Neural cell (in vitro differentiated cells): ENCODE measurements around the gene KCNIP2. TPM values are rescaled to one million over a fixed set of nuclear protein-coding genes. Genes with fewer than 3 reads are reported as not detected.

Source experiments
- H2AFZ ChIP-seq: fragments of 200-600, 300-800 bp; sonication (generic), shearing (Covaris generic); 2 replicates; pipeline ENCODE4 v1.6.0; 2014; ENCODE audit warnings: low read depth, mild to moderate bottlenecking, antibody characterized with exemption, low read length, moderate library complexity
- H3F3A ChIP-seq: fragments of 200-600 bp; shearing (Covaris generic); 2 replicates; pipeline ENCODE4 v1.6.1; 2016; ENCODE audit warnings: mild to moderate bottlenecking, moderate library complexity, mixed read lengths, antibody characterized with exemption, low read length; ENCODE audit not compliant: insufficient read depth, poor library complexity, severe bottlenecking
- H3K27ac ChIP-seq: fragments of 200-600, 300-800 bp; sonication (generic), shearing (Covaris generic); 2 replicates; pipeline ENCODE4 v1.5.1; 2014; ENCODE audit warnings: mild to moderate bottlenecking, low read length, moderate library complexity
- H3K27me3 ChIP-seq: fragments of 300-800, 200-600 bp; sonication (generic), shearing (Covaris generic); 2 replicates; pipeline ENCODE4 v1.6.0; 2014; ENCODE audit warnings: mild to moderate bottlenecking, low read depth, low read length, moderate library complexity; ENCODE audit not compliant: insufficient read depth
- H3K36me3 ChIP-seq: fragments of 300-800, 200-600 bp; sonication (generic), shearing (Covaris generic); 2 replicates; pipeline ENCODE4 v1.5.1; 2014; ENCODE audit warnings: mild to moderate bottlenecking, antibody characterized with exemption, low read length, moderate library complexity; ENCODE audit not compliant: insufficient read depth
- H3K4me2 ChIP-seq: fragments of 300-800, 200-600 bp; sonication (generic), shearing (Covaris generic); 2 replicates; pipeline ENCODE4 v1.6.0; 2014; ENCODE audit warnings: mild to moderate bottlenecking, low read length
- H3K4me3 ChIP-seq: fragments of 300-800, 200-600 bp; sonication (generic), shearing (Covaris generic); 2 replicates; pipeline ENCODE4 v1.5.1; 2014; ENCODE audit warnings: mild to moderate bottlenecking, low read length, moderate library complexity
- H3K79me2 ChIP-seq: fragments of 200-600 bp; shearing (Covaris generic); replicated peaks from 2 replicates; pipeline ENCODE4 v1.6.0; 2014; ENCODE audit warnings: mild to moderate bottlenecking, low read length, moderate library complexity; ENCODE audit not compliant: insufficient read depth
- H3K9ac ChIP-seq: fragments of 300-800, 200-600 bp; sonication (generic), shearing (Covaris generic); 2 replicates; pipeline ENCODE4 v1.6.1; 2016; ENCODE audit warnings: mild to moderate bottlenecking, low read length, mixed read lengths
- H3K9me2 ChIP-seq: fragments of 200-600 bp; shearing (Covaris generic); 2 replicates; pipeline ENCODE4 v1.6.1; 2016; ENCODE audit warnings: mild to moderate bottlenecking, low read length, mixed read lengths; ENCODE audit not compliant: insufficient read depth
- H3K9me3 ChIP-seq: fragments of 200-600, 300-800 bp; sonication (generic), shearing (Covaris generic); 2 replicates; pipeline ENCODE4 v1.6.1; 2016; ENCODE audit warnings: mild to moderate bottlenecking, mixed run types, low read length, moderate library complexity, mixed read lengths
- H4K20me1 ChIP-seq: fragments of 200-600 bp; shearing (Covaris generic); 2 replicates; pipeline ENCODE4 v1.6.1; 2016; ENCODE audit warnings: mild to moderate bottlenecking, mixed run types; ENCODE audit not compliant: insufficient read depth
- CTCF ChIP-seq: fragments of 450-650 bp; IDR thresholded peaks from 2 replicates; pipeline ENCODE4 v1.5.1; 2014; ENCODE audit warnings: antibody characterized with exemption, mild to moderate bottlenecking, moderate library complexity; ENCODE audit not compliant: poor library complexity, severe bottlenecking
- EP300 ChIP-seq: fragments of 450-650 bp; conservative IDR thresholded peaks from 2 replicates; pipeline ENCODE4 v1.6.1; 2014; ENCODE audit warnings: antibody characterized with exemption, mild to moderate bottlenecking, moderate library complexity; ENCODE audit not compliant: poor library complexity, severe bottlenecking
- MXI1 ChIP-seq: fragments of 450-650 bp; conservative IDR thresholded peaks from 2 replicates; pipeline ENCODE4 v1.6.1; 2014; ENCODE audit warnings: antibody characterized with exemption, mild to moderate bottlenecking; ENCODE audit not compliant: poor library complexity, severe bottlenecking
- POLR2AphosphoS5 ChIP-seq: IDR thresholded peaks from 2 replicates; pipeline ENCODE4 v1.6.1; 2012
- RAD21 ChIP-seq: fragments of 450-650 bp; conservative IDR thresholded peaks from 2 replicates; pipeline ENCODE4 v1.6.1; 2014; ENCODE audit warnings: antibody characterized with exemption, mild to moderate bottlenecking, moderate library complexity
- REST ChIP-seq: IDR thresholded peaks from 2 replicates; pipeline ENCODE4 v1.6.1; 2012; ENCODE audit warnings: borderline replicate concordance
- SMC3 ChIP-seq: fragments of 450-650 bp; conservative IDR thresholded peaks from 2 replicates; pipeline ENCODE4 v1.6.1; 2014; ENCODE audit warnings: antibody characterized with exemption, mild to moderate bottlenecking, moderate library complexity; ENCODE audit not compliant: poor library complexity
- TAF1 ChIP-seq: IDR thresholded peaks from 2 replicates; pipeline ENCODE4 v1.6.1; 2012; ENCODE audit warnings: low read depth
- polyA plus RNA-seq: library from polyadenylated mRNA; depleted of rRNA; stranded (reverse); fragments of >200 nt; gene quantifications from 2 replicates; pipeline ENCODE4 v1.2.3, GENCODE V29; 2014

The KCNIP2 gene
- polyA plus RNA-seq, 1 donor from 2014 or later, result 10.0 TPM

- no peak overlapping the region for H2AFZ ChIP-seq
- no peaks in the 10 kb centered on the region for H3K27me3 ChIP-seq
- no peak overlapping the region for H3K9ac ChIP-seq
- no peaks in the 10 kb centered on the region for H4K20me1 ChIP-seq
- H3K4me3 ChIP-seq, result no peak overlapping the region
- TF ChIP-seq MXI1 (no peak), POLR2AphosphoS5 (no peak), RAD21 (no peak), EP300 (no peak), TAF1 (no peak)
- no peaks in the 10 kb centered on the region for H3K36me3 ChIP-seq
- H3K27ac ChIP-seq, result no peak overlapping the region
- no peaks in the 10 kb centered on the region for H3K9me3 ChIP-seq
- no peak overlapping the region for H3K4me2 ChIP-seq
- H3F3A ChIP-seq, result no peaks in the 10 kb centered on the region
- H3K9me2 ChIP-seq, result no peaks in the 10 kb centered on the region
- no peaks in the 10 kb centered on the region for H3K79me2 ChIP-seq
These were observed 37.6 kb upstream of the KCNIP2 start for GRCh38 chr10:101881036-101881774.

- Histone ChIP-seq H4K20me1 (no peaks in the 10 kb centered on the region), H3K9me3 (no peaks in the 10 kb centered on the region), H3F3A (no peaks in the 10 kb centered on the region), H3K27ac (no peak overlapping the region), H3K79me2 (no peaks in the 10 kb centered on the region), H3K4me3 (no peak overlapping the region), H3K9me2 (no peaks in the 10 kb centered on the region), H2AFZ (no peak overlapping the region), H3K36me3 (no peaks in the 10 kb centered on the region), H3K4me2 (no peak overlapping the region), H3K9ac (no peak overlapping the region), H3K27me3 (no peaks in the 10 kb centered on the region)
- TF ChIP-seq CTCF (no peak), RAD21 (no peak), EP300 (no peak), SMC3 (no peak)
These were observed 36.6 kb upstream of the KCNIP2 start for GRCh38 chr10:101880232-101880573.

GRCh38 chr10:101879456-101880231, 36.0 kb upstream of the KCNIP2 start:
- Histone ChIP-seq H4K20me1 (no peaks in the 10 kb centered on the region), H3K79me2 (no peaks in the 10 kb centered on the region), H3K27me3 (no peaks in the 10 kb centered on the region), H2AFZ (no peak overlapping the region), H3K4me2 (no peak overlapping the region), H3K4me3 (no peak overlapping the region), H3K9ac (no peak overlapping the region), H3F3A (no peaks in the 10 kb centered on the region), H3K36me3 (no peaks in the 10 kb centered on the region), H3K27ac (no peak overlapping the region), H3K9me2 (no peaks in the 10 kb centered on the region), H3K9me3 (no peaks in the 10 kb centered on the region)
- TF ChIP-seq EP300 (no peak), TAF1 (no peak), REST (no peak), SMC3 (no peak), POLR2AphosphoS5 (no peak), MXI1 (no peak), CTCF (no peak)
